Measurements from ENCODE around the gene NDUFB5.

DNA sequence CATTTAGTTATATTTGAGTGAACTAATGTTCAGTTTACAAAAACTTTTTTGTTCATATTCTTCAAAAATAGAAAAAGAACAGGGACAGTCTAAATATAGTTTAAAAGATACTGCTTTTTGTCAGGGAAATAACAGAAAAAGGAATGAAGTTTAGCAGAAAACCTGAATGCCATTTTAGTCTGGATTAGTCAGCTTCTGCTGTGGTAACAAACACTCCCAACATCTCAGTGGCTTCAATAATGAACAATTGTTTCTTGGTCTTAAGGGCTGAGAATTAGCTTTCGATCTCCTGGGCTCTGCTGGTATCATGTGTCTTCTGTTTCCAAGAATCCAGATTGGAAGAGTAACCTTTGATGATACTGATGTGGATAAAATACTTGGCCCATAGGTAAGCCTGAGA lies 35.9 kb downstream of the NDUFB5 start:
- TF ChIP-seq CTCF (IDR thresholded peaks at IDR 0.05), result no peak
- TF ChIP-seq POLR2AphosphoS5 (IDR thresholded peaks at IDR 0.05; ENCODE audit: low read depth, low read length), result no peak
- TF ChIP-seq, protein P1, sequence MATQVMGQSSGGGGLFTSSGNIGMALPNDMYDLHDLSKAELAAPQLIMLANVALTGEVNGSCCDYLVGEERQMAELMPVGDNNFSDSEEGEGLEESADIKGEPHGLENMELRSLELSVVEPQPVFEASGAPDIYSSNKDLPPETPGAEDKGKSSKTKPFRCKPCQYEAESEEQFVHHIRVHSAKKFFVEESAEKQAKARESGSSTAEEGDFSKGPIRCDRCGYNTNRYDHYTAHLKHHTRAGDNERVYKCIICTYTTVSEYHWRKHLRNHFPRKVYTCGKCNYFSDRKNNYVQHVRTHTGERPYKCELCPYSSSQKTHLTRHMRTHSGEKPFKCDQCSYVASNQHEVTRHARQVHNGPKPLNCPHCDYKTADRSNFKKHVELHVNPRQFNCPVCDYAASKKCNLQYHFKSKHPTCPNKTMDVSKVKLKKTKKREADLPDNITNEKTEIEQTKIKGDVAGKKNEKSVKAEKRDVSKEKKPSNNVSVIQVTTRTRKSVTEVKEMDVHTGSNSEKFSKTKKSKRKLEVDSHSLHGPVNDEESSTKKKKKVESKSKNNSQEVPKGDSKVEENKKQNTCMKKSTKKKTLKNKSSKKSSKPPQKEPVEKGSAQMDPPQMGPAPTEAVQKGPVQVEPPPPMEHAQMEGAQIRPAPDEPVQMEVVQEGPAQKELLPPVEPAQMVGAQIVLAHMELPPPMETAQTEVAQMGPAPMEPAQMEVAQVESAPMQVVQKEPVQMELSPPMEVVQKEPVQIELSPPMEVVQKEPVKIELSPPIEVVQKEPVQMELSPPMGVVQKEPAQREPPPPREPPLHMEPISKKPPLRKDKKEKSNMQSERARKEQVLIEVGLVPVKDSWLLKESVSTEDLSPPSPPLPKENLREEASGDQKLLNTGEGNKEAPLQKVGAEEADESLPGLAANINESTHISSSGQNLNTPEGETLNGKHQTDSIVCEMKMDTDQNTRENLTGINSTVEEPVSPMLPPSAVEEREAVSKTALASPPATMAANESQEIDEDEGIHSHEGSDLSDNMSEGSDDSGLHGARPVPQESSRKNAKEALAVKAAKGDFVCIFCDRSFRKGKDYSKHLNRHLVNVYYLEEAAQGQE (IDR thresholded peaks at IDR 0.05; ENCODE audit: insufficient read depth in 1 of 2, low read depth in 2 of 2, low read length in 1 of 2), result no peak
- TF ChIP-seq SIN3A (IDR thresholded peaks at IDR 0.05; ENCODE audit: borderline replicate concordance, insufficient read depth, low read depth, low read length), result no peak

Measured in Panc1 (cell line).